AG10803 (cell line): ENCODE results near the gene APP.

Experiments used
- DNase-seq: peaks from one replicate; pipeline ENCODE4 v3.0.0; 2010; ENCODE audit warnings: low read depth
- H3K4me3 ChIP-seq: 2 replicates; pipeline ENCODE4 v1.5.1; 2011; ENCODE audit warnings: mild to moderate bottlenecking, low read length, control low read depth
- CTCF ChIP-seq: conservative IDR thresholded peaks from 2 replicates; pipeline ENCODE4 v1.5.1; 2011; ENCODE audit warnings: mild to moderate bottlenecking, low read length, control low read depth, inconsistent platforms

APP gene

GRCh38 chr21:26165331-26165730, 5.2 kb downstream of the APP start:
- H3K4me3 ChIP-seq = no peak overlapping the region
- TF ChIP-seq CTCF = no peak
- DNase-seq = no peak

GRCh38 chr21:26164311-26164710, 6.3 kb downstream of the APP start:
- H3K4me3 ChIP-seq = no peak overlapping the region
- no peak for TF ChIP-seq CTCF
- no peak for DNase-seq

GRCh38 chr21:26162081-26162480, 8.5 kb downstream of the APP start:
- no peak for TF ChIP-seq CTCF
- no peak for DNase-seq
- H3K4me3 ChIP-seq = no peak overlapping the region

- no peak for TF ChIP-seq CTCF
- DNase-seq = no peak
- no peak overlapping the region for H3K4me3 ChIP-seq
Observed at GRCh38 chr21:26159869-26160268, 10.7 kb downstream of the APP start.

- no peak overlapping the region for H3K4me3 ChIP-seq
- no peak for TF ChIP-seq CTCF
- no peak for DNase-seq
Observed at GRCh38 chr21:26157801-26158200, 12.8 kb downstream of the APP start.

GRCh38 chr21:26154753-26155152, 15.8 kb downstream of the APP start:
- TF ChIP-seq CTCF = no peak
- H3K4me3 ChIP-seq = no peak overlapping the region
- DNase-seq = peak; percentile 48

GRCh38 chr21:26153758-26154157, 16.8 kb downstream of the APP start:
- no peak for TF ChIP-seq CTCF
- DNase-seq = peak; percentile 83
- H3K4me3 ChIP-seq = no peak overlapping the region
